Large intestine (tissue), 3 donors: ENCODE data around the gene JPH2. TPM values are rescaled to one million over a fixed set of nuclear protein-coding genes. Genes with fewer than 3 reads are reported as not detected.

Source experiments
- DNase-seq, 2 donors: peaks; one replicate each; pipeline versions ENCODE4 v3.0.0 to v3.0.0-alpha.2; 2013
- H3K27ac ChIP-seq: one replicate; pipeline ENCODE4 v1.5.1; 2013; ENCODE audit warnings: low read length
- H3K27me3 ChIP-seq: 2 replicates; pipeline ENCODE4 v1.6.1; 2013; ENCODE audit warnings: low read length; ENCODE audit not compliant: control insufficient read depth, insufficient read depth
- H3K36me3 ChIP-seq: 2 replicates; pipeline ENCODE4 v1.6.1; 2013; ENCODE audit warnings: low read length; ENCODE audit not compliant: control insufficient read depth, insufficient read depth
- H3K4me1 ChIP-seq: one replicate; pipeline ENCODE4 v1.6.1; 2013; ENCODE audit warnings: low read length; ENCODE audit not compliant: control insufficient read depth, insufficient read depth
- H3K4me3 ChIP-seq: one replicate; pipeline ENCODE4 v1.5.1; 2013; ENCODE audit warnings: low read length
- H3K9me3 ChIP-seq: one replicate; pipeline ENCODE4 v1.6.1; 2013; ENCODE audit warnings: mild to moderate bottlenecking, low read depth, low read length, moderate library complexity; ENCODE audit not compliant: control insufficient read depth
- WGBS: methylation state at CpG from one replicate; pipeline ENCODE4 v1.1.5; 2013; ENCODE audit warnings: low lambda C conversion rate; ENCODE audit not compliant: insufficient coverage; 5-methylcytosine and 5-hydroxymethylcytosine counted together
- polyA plus RNA-seq: library from polyadenylated mRNA; unstranded; fragments of 120-200 nt; gene quantifications from one replicate; pipeline ENCODE4 v1.2.1, GENCODE V29; 2013

JPH2 gene
- polyA plus RNA-seq, 1 donor, result 15.6 TPM

DNA sequence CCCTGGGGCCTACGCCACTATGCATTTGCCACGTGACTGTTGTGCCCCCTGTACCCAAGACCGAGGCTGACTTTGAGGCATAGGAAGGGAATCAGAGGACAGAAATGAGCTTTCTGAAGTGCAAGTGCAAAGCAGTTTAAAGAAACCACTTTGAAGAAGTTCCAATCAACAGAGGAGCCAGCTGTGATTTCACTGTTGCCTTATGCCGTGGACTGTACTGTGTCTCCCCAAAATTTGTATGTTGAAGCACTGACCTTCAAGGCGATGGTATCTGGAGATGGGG lies 111.1 kb downstream of the JPH2 start:
- Histone ChIP-seq H3K27ac (no peak overlapping the region), H3K27me3 (peaks cover 8% of the 10 kb centered on the region), H3K9me3 (no peaks in the 10 kb centered on the region), H3K36me3 (no peaks in the 10 kb centered on the region), H3K4me1 (no peaks in the 10 kb centered on the region), H3K4me3 (no peak overlapping the region)
- no CpG with 5 or more reads among the region's 5 CpGs for WGBS
- DNase-seq, result no peak

- Histone ChIP-seq H3K4me1 (no peaks in the 10 kb centered on the region), H3K36me3 (no peaks in the 10 kb centered on the region), H3K27ac (no peak overlapping the region), H3K9me3 (no peaks in the 10 kb centered on the region), H3K4me3 (no peak overlapping the region), H3K27me3 (peaks cover 8% of the 10 kb centered on the region)
- DNase-seq, result no peak
- 100% methylated on average over 1 of the region's 23 CpGs for WGBS
Measured at GRCh38 chr20:44075191-44075949, 111.6 kb downstream of the JPH2 start.

DNA sequence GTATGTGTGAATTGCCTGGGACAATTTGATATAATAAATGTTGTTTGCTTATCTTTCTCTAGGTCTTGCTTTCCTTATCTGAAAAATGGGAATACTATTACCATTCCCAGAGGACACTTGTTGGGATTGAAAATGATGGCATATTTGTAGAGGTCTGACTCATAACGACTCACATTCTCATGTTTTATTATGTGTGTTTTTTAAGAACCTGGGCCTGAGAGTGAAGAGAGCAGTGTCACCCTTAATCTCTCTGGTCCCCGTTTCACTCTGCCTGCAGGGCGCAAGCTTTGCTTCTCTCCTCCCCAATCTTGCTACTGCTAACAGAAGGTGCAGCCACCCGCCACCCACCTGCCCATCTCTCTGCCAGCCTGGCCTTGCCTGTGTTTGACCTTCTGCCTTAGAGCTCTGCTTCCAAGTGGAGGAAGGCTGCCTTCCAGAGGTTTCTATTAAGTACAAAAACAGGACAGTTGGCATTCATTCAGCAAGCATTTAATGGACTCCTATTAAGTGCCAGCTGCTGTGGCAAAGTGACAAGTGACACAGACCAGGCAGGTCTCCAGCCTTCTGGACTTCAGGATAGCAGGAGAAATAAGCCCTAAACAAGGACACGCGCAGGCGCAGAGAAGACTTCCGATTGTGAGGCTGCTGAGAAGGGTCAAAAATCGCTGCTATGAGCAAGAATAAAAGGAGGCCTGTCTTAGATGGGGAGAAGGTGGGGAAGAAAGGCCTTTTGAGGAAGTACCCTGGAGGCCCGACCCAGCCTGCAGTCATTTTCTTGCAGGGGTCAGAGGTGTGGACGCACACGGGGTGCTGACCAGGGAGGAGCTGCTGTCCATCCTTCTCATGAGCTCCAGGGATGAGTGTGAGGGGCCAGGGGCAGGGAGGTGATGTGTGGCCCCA lies 112.5 kb downstream of the JPH2 start:
- DNase-seq, result no peak
- Histone ChIP-seq H3K36me3 (no peaks in the 10 kb centered on the region), H3K4me3 (no peak overlapping the region), H3K9me3 (no peaks in the 10 kb centered on the region), H3K27ac (no peak overlapping the region), H3K4me1 (no peaks in the 10 kb centered on the region), H3K27me3 (peaks cover 8% of the 10 kb centered on the region)
- no CpG with 5 or more reads among the region's 12 CpGs for WGBS

GRCh38 chr20:44073675-44074071 lies 113.3 kb downstream of the JPH2 start:
- Histone ChIP-seq H3K4me3 (no peak overlapping the region), H3K9me3 (peaks cover 2% of the 10 kb centered on the region), H3K4me1 (no peaks in the 10 kb centered on the region), H3K36me3 (no peaks in the 10 kb centered on the region), H3K27me3 (peaks cover 8% of the 10 kb centered on the region), H3K27ac (no peak overlapping the region)
- no peak for DNase-seq
- no CpG with 5 or more reads among the region's 6 CpGs for WGBS

DNA sequence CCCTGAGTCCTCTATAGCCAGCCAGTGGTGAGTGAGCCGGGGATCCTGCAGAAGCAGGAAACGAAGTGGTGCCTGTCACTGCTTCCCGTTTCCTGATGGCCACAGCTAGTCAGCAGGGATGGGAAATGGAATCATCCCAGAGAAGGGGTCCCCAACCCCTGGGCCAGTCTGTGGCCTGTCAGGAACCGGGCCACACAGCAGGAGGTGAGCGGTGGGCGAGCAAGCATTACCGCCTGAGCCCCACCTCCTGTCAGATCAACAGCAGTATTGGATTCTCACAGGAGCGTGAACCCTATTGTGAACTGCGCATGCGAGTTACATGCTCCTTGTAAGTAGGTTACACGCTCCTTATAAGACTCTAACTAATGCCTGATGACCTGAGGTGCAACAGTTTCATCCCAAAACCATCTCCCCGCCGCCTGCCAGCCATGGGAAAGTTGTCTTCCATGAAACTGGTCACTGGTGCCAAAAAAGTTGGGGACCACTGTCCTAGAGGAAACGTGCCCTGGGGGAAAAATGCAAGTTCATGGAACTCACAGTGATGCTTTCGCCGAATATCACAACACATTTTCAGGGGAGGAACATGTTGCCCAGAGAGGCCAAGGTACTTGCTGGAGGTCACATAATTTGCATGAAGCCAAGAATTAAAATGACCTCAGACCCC lies 113.8 kb downstream of the JPH2 start:
- no peak overlapping the region for H3K27ac ChIP-seq
- no peaks in the 10 kb centered on the region for H3K4me1 ChIP-seq
- no CpG with 5 or more reads among the region's 16 CpGs for WGBS
- H3K36me3 ChIP-seq, result no peaks in the 10 kb centered on the region
- H3K4me3 ChIP-seq, result no peak overlapping the region
- H3K9me3 ChIP-seq, result peaks cover 2% of the 10 kb centered on the region
- no peak for DNase-seq
- peaks cover 8% of the 10 kb centered on the region for H3K27me3 ChIP-seq

- no peaks in the 10 kb centered on the region for H3K36me3 ChIP-seq
- H3K27me3 ChIP-seq, result peaks cover 8% of the 10 kb centered on the region
- no peak overlapping the region for H3K4me3 ChIP-seq
- no peaks in the 10 kb centered on the region for H3K4me1 ChIP-seq
- WGBS, result 83% methylated on average over 2 of the region's 6 CpGs
- DNase-seq, result no peak
- no peak overlapping the region for H3K27ac ChIP-seq
- peaks cover 2% of the 10 kb centered on the region for H3K9me3 ChIP-seq
Measured at GRCh38 chr20:44072384-44072783, 114.6 kb downstream of the JPH2 start.

- Histone ChIP-seq H3K4me3 (no peak overlapping the region), H3K4me1 (no peaks in the 10 kb centered on the region), H3K27me3 (peaks cover 8% of the 10 kb centered on the region), H3K9me3 (peaks cover 2% of the 10 kb centered on the region), H3K36me3 (no peaks in the 10 kb centered on the region), H3K27ac (no peak overlapping the region)
- no peak for DNase-seq
- no CpG with 5 or more reads among the region's 11 CpGs for WGBS
Measured at GRCh38 chr20:44071526-44072111, 115.4 kb downstream of the JPH2 start.

- Histone ChIP-seq H3K36me3 (no peaks in the 10 kb centered on the region), H3K4me3 (no peak overlapping the region), H3K27me3 (peaks cover 8% of the 10 kb centered on the region), H3K4me1 (no peaks in the 10 kb centered on the region), H3K27ac (no peak overlapping the region), H3K9me3 (peaks cover 2% of the 10 kb centered on the region)
- DNase-seq, result no peak
- WGBS, result no CpG with 5 or more reads among the region's 10 CpGs
Measured at GRCh38 chr20:44071057-44071456, 115.9 kb downstream of the JPH2 start.

DNA sequence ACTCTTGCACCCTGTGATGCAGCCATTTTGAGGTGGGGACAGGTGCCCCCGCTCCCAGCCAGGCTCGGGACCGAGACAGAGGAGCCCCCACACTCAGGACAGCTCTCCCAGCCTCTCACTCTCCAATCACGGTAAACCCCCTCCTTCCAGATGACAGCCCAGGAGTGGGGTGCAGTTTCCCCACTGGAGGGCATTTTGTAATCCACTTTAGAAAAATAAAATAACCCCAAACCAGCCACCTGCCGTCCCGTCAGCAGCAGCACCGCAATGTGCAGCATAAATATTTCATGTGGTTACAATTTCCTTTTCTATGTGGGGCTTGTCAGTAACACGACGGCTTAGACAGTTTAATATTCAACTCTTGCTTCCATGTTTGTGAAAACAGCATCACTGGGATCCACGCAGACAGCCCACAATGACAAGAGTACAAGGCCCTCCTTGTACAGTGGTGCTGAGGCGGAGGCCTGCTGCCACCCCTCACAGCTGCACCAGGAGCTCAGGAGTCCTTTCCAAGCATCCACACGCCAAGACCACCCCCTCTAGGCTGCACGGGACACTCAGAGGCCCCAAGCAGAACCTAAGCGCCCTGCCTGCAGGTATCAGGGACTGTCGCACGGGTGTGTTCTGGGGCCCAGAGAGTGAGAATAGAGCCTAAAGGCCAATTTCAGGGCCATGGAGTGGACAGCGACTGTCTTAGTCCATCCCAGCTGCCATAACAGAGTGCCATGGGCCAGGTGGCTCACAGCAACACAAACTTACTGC lies 116.7 kb downstream of the JPH2 start:
- peaks cover 8% of the 10 kb centered on the region for H3K27me3 ChIP-seq
- no CpG with 5 or more reads among the region's 17 CpGs for WGBS
- no peak for DNase-seq
- H3K36me3 ChIP-seq, result no peaks in the 10 kb centered on the region
- H3K27ac ChIP-seq, result no peak overlapping the region
- H3K9me3 ChIP-seq, result peaks cover 2% of the 10 kb centered on the region
- H3K4me3 ChIP-seq, result no peak overlapping the region
- no peaks in the 10 kb centered on the region for H3K4me1 ChIP-seq
